ENCODE results near the gene GBP6.

DNA sequence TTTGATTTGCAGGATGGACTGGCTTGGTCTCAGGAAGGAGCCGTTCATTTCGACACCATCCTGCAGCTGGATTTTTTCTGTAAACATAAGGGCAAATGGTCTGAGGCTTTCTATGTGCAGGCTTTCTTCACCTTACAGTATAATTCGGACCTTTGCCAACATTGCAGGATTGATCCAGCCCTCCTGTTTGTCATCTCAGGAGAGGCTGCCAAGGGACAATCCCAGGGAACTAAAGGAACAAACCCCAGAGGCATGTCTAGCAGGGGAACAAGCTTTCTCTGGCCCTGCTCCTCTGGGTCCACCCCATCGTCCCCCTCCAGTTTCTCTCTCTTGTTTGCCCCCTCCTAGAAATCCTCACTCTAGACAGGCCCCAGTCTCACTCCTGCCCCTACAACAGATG, 24.8 kb upstream of the GBP6 start:
- TF ChIP-seq, protein P1, sequence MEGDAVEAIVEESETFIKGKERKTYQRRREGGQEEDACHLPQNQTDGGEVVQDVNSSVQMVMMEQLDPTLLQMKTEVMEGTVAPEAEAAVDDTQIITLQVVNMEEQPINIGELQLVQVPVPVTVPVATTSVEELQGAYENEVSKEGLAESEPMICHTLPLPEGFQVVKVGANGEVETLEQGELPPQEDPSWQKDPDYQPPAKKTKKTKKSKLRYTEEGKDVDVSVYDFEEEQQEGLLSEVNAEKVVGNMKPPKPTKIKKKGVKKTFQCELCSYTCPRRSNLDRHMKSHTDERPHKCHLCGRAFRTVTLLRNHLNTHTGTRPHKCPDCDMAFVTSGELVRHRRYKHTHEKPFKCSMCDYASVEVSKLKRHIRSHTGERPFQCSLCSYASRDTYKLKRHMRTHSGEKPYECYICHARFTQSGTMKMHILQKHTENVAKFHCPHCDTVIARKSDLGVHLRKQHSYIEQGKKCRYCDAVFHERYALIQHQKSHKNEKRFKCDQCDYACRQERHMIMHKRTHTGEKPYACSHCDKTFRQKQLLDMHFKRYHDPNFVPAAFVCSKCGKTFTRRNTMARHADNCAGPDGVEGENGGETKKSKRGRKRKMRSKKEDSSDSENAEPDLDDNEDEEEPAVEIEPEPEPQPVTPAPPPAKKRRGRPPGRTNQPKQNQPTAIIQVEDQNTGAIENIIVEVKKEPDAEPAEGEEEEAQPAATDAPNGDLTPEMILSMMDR (conservative IDR thresholded peaks at IDR 0.05), result no peak
- TF ChIP-seq ZFX (IDR thresholded peaks at IDR 0.05), result no peak
